Natural killer cell (primary cell): ENCODE measurements around the gene GATB. TPM values are rescaled to one million over a fixed set of nuclear protein-coding genes. Genes with fewer than 3 reads are reported as not detected.

Experiments used
- ATAC-seq, 3 donors: fragments of 150-1000 bp in 2 of 3; fragments of 200-7000 bp in 1 of 3; cut with Tn5 transposase; 1 replicate in 1 of 3; 2 replicates in 2 of 3; pipeline ENCODE4 v1.10.0; 2021; ENCODE audit warnings: mild to moderate bottlenecking in 2 of 3, moderate library complexity in 2 of 3
- DNase-seq, 2 donors: peaks; one replicate each; pipeline versions ENCODE4 v3.0.0 to v3.0.0-alpha.2; 2013 to 2021; ENCODE audit warnings: mixed read lengths in 1 of 2
- H3K27ac ChIP-seq: one replicate; pipeline ENCODE4 v1.5.1; 2013; ENCODE audit warnings: mild to moderate bottlenecking, low read length
- H3K27me3 ChIP-seq: one replicate; pipeline ENCODE4 v1.6.1; 2013; ENCODE audit warnings: low read length; ENCODE audit not compliant: control insufficient read depth, insufficient read depth
- H3K36me3 ChIP-seq: one replicate; pipeline ENCODE4 v1.6.1; 2013; ENCODE audit warnings: low read length; ENCODE audit not compliant: control insufficient read depth, insufficient read depth
- H3K4me1 ChIP-seq: one replicate; pipeline ENCODE4 v1.6.1; 2013; ENCODE audit warnings: low read length; ENCODE audit not compliant: control insufficient read depth, insufficient read depth
- H3K4me3 ChIP-seq: one replicate; pipeline ENCODE4 v1.5.1; 2013; ENCODE audit warnings: low read length
- H3K9me3 ChIP-seq: one replicate; pipeline ENCODE4 v1.6.1; 2013; ENCODE audit warnings: low read length; ENCODE audit not compliant: control insufficient read depth, insufficient read depth
- H3K27ac Mint-ChIP-seq, 2 donors: one replicate each; pipeline ENCODE4 v1.8.0; 2022; ENCODE audit warnings: mild to moderate bottlenecking in 2 of 2, mixed read lengths in 2 of 2, moderate library complexity in 1 of 2
- H3K27me3 Mint-ChIP-seq, 2 donors: one replicate each; pipeline ENCODE4 v1.8.0; 2022; ENCODE audit warnings: low read depth in 2 of 2, mixed read lengths in 2 of 2
- H3K36me3 Mint-ChIP-seq: one replicate; pipeline ENCODE4 v1.8.0; 2022; ENCODE audit warnings: mixed read lengths
- H3K4me1 Mint-ChIP-seq, 2 donors: one replicate each; pipeline ENCODE4 v1.8.0; 2022; ENCODE audit warnings: mixed read lengths in 2 of 2
- H3K4me3 Mint-ChIP-seq: one replicate; pipeline ENCODE4 v1.8.0; 2022; ENCODE audit warnings: mild to moderate bottlenecking, moderate library complexity, mixed read lengths
- H3K9me3 Mint-ChIP-seq, 2 donors: one replicate each; pipeline ENCODE4 v1.8.0; 2022; ENCODE audit warnings: mixed read lengths in 2 of 2
- WGBS: methylation state at CpG from one replicate; pipeline ENCODE4 v1.1.7; 2013; ENCODE audit warnings: missing lambda C conversion rate; ENCODE audit not compliant: insufficient coverage; 5-methylcytosine and 5-hydroxymethylcytosine counted together
- intact Hi-C: fragments of 100-400 bp; cut with micrococcal nuclease; formaldehyde crosslinking; loops from one replicate; pipeline ENCODE4 v1.14.2; 2022
- total RNA-seq, 4 donors: library from RNA; stranded (reverse); fragments of 120-200 nt in 1 of 4; gene quantifications; one replicate each; pipeline versions ENCODE4 v1.2.3 to v1.2.4, GENCODE V29; 2013 to 2022
- TF ChIP-seq, protein P1 (sequence below): fragments of 200-600 bp; IDR thresholded peaks from one replicate; pipeline ENCODE4 v1.8.0; 2022; ENCODE audit warnings: antibody characterized with exemption

The GATB gene
- total RNA-seq, 3 donors from 2014 or later (not counting 1 experiment from before 2014, with no cell fraction given) = 5.6 to 7.2 (median 6.3) TPM

DNA sequence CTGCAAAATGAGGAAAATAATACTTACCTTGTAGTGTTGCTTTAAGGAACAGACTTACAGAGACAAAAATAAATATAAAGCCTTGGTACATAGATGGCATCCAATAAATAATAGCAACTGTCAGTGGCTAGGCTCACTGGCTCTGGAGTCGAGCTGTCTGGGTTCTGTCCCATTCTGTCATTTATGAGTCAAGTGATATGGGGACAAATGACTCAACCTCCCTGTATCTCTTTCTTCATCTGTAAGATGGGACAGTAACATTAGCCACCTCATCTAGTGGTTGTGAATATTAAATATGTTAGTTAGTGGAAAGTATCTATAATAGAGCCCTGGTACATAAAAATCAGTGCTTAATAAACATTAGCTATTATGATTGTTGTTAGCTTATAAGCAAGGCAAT, 16.7 kb upstream of the GATB start:
- peaks cover 2% of the 10 kb centered on the region for H3K27me3 ChIP-seq
- H3K9me3 ChIP-seq = no peaks in the 10 kb centered on the region
- H3K27ac ChIP-seq = no peak overlapping the region
- H3K4me3 ChIP-seq = no peak overlapping the region
- DNase-seq (no peak), ATAC-seq (no peak)
- no peak overlapping the region for H3K4me3 Mint-ChIP-seq
- WGBS = 71% methylated on average over 1 of the region's 1 CpG
- peaks cover 20 to 51% of the 10 kb centered on the region in 2 donors for H3K27me3 Mint-ChIP-seq
- H3K36me3 ChIP-seq = no peaks in the 10 kb centered on the region
- TF ChIP-seq, protein P1, sequence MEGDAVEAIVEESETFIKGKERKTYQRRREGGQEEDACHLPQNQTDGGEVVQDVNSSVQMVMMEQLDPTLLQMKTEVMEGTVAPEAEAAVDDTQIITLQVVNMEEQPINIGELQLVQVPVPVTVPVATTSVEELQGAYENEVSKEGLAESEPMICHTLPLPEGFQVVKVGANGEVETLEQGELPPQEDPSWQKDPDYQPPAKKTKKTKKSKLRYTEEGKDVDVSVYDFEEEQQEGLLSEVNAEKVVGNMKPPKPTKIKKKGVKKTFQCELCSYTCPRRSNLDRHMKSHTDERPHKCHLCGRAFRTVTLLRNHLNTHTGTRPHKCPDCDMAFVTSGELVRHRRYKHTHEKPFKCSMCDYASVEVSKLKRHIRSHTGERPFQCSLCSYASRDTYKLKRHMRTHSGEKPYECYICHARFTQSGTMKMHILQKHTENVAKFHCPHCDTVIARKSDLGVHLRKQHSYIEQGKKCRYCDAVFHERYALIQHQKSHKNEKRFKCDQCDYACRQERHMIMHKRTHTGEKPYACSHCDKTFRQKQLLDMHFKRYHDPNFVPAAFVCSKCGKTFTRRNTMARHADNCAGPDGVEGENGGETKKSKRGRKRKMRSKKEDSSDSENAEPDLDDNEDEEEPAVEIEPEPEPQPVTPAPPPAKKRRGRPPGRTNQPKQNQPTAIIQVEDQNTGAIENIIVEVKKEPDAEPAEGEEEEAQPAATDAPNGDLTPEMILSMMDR = no peak
- H3K9me3 Mint-ChIP-seq = peaks cover 0 to 2% of the 10 kb centered on the region in 2 donors
- H3K27ac Mint-ChIP-seq = no peak overlapping the region
- H3K36me3 Mint-ChIP-seq = peaks cover 9% of the 10 kb centered on the region
- H3K4me1 Mint-ChIP-seq = no peaks in the 10 kb centered on the region
- intact Hi-C loops = no loop called here
- no peaks in the 10 kb centered on the region for H3K4me1 ChIP-seq

DNA sequence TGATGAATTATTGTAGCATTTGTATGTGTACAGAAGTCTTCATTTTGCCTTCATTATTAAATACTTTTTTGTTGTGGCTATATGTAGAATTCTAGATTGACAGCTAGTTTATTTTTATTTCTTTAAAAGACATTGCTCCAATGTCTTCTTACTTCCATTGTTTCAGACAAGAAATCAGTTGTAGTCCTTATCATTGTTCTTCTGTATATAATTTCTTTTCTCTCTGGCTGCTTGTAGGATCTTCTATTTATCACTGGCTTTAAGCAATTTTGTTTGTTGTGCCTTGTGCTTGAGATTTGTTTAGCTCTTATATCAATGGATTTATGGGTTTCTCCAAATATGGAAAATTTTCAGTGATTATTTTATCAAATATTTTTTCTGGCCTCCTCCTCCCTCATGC, 13.5 kb upstream of the GATB start:
- no peak overlapping the region for H3K4me3 Mint-ChIP-seq
- no peak overlapping the region for H3K27ac Mint-ChIP-seq
- H3K9me3 Mint-ChIP-seq = peaks cover 0 to 2% of the 10 kb centered on the region in 2 donors
- H3K36me3 Mint-ChIP-seq = peaks cover 9% of the 10 kb centered on the region
- intact Hi-C loops = no loop called here
- no peak overlapping the region for H3K4me3 ChIP-seq
- TF ChIP-seq, protein P1 = no peak
- H3K9me3 ChIP-seq = no peaks in the 10 kb centered on the region
- H3K27me3 Mint-ChIP-seq = peaks cover 14 to 45% of the 10 kb centered on the region in 2 donors
- H3K4me1 Mint-ChIP-seq = no peaks in the 10 kb centered on the region
- ATAC-seq = no peak
- no peak for DNase-seq
- peaks cover 4% of the 10 kb centered on the region for H3K27me3 ChIP-seq
- H3K36me3 ChIP-seq = no peaks in the 10 kb centered on the region
- H3K4me1 ChIP-seq = no peaks in the 10 kb centered on the region
- no peak overlapping the region for H3K27ac ChIP-seq

DNA sequence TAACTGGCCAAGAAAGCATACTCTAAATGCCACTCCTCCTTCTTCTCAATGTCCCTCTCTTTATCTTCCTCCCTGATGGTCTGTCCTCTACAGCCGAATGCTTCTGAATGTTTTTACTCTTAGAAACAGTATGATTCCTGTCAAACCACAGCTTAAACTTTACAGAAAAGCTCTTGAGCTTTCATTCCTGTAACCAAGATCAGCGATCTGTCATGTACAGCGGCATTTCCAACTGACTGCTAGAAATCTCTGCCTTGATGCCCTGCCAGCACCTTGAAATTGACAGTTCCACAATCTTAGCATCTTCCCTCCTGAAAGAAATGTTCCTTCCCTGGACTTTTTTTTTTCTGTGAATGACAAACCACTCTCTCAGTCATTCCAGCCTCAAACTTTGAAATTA, 11.5 kb upstream of the GATB start:
- H3K36me3 ChIP-seq = no peaks in the 10 kb centered on the region
- H3K4me3 Mint-ChIP-seq = no peak overlapping the region
- no peak overlapping the region for H3K27ac ChIP-seq
- peaks cover 9% of the 10 kb centered on the region for H3K27me3 ChIP-seq
- DNase-seq (no peak), ATAC-seq (no peak)
- WGBS = 94% methylated on average over 3 of the region's 3 CpGs
- no peak overlapping the region for H3K4me3 ChIP-seq
- peaks cover 9% of the 10 kb centered on the region for H3K36me3 Mint-ChIP-seq
- H3K4me1 Mint-ChIP-seq = no peaks in the 10 kb centered on the region
- intact Hi-C loops = no loop called here
- no peaks in the 10 kb centered on the region for H3K4me1 ChIP-seq
- H3K27me3 Mint-ChIP-seq = peaks cover 16 to 59% of the 10 kb centered on the region in 2 donors
- no peaks in the 10 kb centered on the region for H3K9me3 ChIP-seq
- TF ChIP-seq, protein P1 = no peak
- H3K27ac Mint-ChIP-seq = no peak overlapping the region
- peaks cover 0 to 2% of the 10 kb centered on the region in 2 donors for H3K9me3 Mint-ChIP-seq

DNA sequence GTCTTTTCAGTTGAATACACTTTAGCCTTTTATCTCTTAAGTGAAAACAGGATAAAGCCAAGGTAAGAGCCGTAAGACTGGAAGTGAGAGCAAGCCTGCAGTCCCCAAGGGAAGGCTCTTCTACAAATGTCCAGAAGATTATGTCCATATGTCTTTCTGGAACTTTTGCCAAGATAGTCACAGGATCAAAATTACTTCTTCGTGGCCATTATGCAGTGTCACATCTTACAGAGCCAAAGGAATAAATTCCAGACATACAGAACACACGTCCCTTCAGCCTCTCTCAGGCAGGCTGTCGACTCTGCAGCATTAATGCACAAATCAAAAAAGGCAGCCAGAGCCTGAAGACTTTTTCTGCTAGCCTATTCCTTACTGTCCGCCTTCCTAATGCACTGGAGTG, 10.9 kb upstream of the GATB start:
- Histone ChIP-seq H3K4me3 (no peak overlapping the region), H3K9me3 (no peaks in the 10 kb centered on the region), H3K4me1 (no peaks in the 10 kb centered on the region), H3K27me3 (peaks cover 9% of the 10 kb centered on the region), H3K36me3 (no peaks in the 10 kb centered on the region), H3K27ac (no peak overlapping the region)
- no peak for ATAC-seq
- TF ChIP-seq, protein P1 = no peak
- Mint-ChIP-seq H3K27ac (no peak overlapping the region), H3K4me1 (no peaks in the 10 kb centered on the region), H3K36me3 (peaks cover 9% of the 10 kb centered on the region), H3K4me3 (no peak overlapping the region), H3K9me3 (peaks cover 0 to 2% of the 10 kb centered on the region in 2 donors), H3K27me3 (peaks cover 17 to 59% of the 10 kb centered on the region in 2 donors)
- WGBS = 83% methylated on average over 5 of the region's 5 CpGs
- DNase-seq = no peak
- intact Hi-C loops = no loop called here
